Activated B cell treated with CpG ODN at 0.5 μM for 24 hours (primary cell): ENCODE measurements around the gene SLC47A1. TPM values are rescaled to one million over a fixed set of nuclear protein-coding genes. Genes with fewer than 3 reads are reported as not detected.

Experiments used
- ATAC-seq: fragments of 200-7000 bp; cut with Tn5 transposase; one replicate; pipeline ENCODE4 v1.10.0; 2021; ENCODE audit warnings: low read depth, mild to moderate bottlenecking, moderate library complexity
- CTCF ChIA-PET: fragments of 350-600 bp; sonication (Branson Sonifier 250); formaldehyde crosslinking; loops from one replicate; lab custom pipeline; 2021; ENCODE audit warnings: antibody characterized with exemption; lab: Charles Lee
- POLR2A ChIA-PET: fragments of 350-600 bp; sonication (Branson Sonifier 250); formaldehyde crosslinking; loops from one replicate; lab custom pipeline; 2021; ENCODE audit warnings: antibody characterized with exemption; lab: Charles Lee
- DNase-seq: peaks from one replicate; pipeline ENCODE4 v3.0.0; 2022
- H3K27ac Mint-ChIP-seq: one replicate; pipeline ENCODE4 v1.8.0; 2020; ENCODE audit warnings: mixed read lengths
- H3K27me3 Mint-ChIP-seq: one replicate; pipeline ENCODE4 v1.8.0; 2021; ENCODE audit warnings: mixed read lengths
- H3K36me3 Mint-ChIP-seq: one replicate; pipeline ENCODE4 v1.8.0; 2021; ENCODE audit warnings: low read depth, mixed read lengths
- H3K4me1 Mint-ChIP-seq: one replicate; pipeline ENCODE4 v1.8.0; 2021; ENCODE audit warnings: mixed read lengths
- H3K4me3 Mint-ChIP-seq: one replicate; pipeline ENCODE4 v1.8.0; 2020; ENCODE audit warnings: mild to moderate bottlenecking, mixed read lengths
- H3K9me3 Mint-ChIP-seq: one replicate; pipeline ENCODE4 v1.8.0; 2020; ENCODE audit warnings: mixed read lengths
- CTCF ChIP-seq: fragments of 200-600 bp; IDR thresholded peaks from one replicate; pipeline ENCODE4 v1.8.0; 2022; ENCODE audit warnings: antibody characterized with exemption, mild to moderate bottlenecking
- intact Hi-C: fragments of 100-400 bp; cut with micrococcal nuclease; formaldehyde crosslinking; loops from one replicate; pipeline ENCODE4 v1.15.1; 2024
- total RNA-seq: library from RNA; stranded (reverse); gene quantifications from 2 replicates; pipeline ENCODE4 v1.2.3, GENCODE V29; 2022

Gene SLC47A1
- total RNA-seq, 1 donor from 2014 or later = 0.11 TPM

- ATAC-seq (no peak), DNase-seq (no peak)
- ChIA-PET POLR2A (no interaction called here), CTCF (no interaction called here)
- no peaks in the 10 kb centered on the region for H3K36me3 Mint-ChIP-seq
- TF ChIP-seq CTCF = no peak
- intact Hi-C loops = no loop called here
- H3K4me1 Mint-ChIP-seq = peaks cover 3% of the 10 kb centered on the region
- no peaks in the 10 kb centered on the region for H3K9me3 Mint-ChIP-seq
- no peak overlapping the region for H3K27ac Mint-ChIP-seq
- no peak overlapping the region for H3K4me3 Mint-ChIP-seq
- H3K27me3 Mint-ChIP-seq = peaks cover 12% of the 10 kb centered on the region
Measured at GRCh38 chr17:19551591-19552148, 18.0 kb downstream of the SLC47A1 start.

GRCh38 chr17:19553036-19553435 is 19.4 kb downstream of the SLC47A1 start:
- Mint-ChIP-seq H3K9me3 (peaks cover 3% of the 10 kb centered on the region), H3K36me3 (no peaks in the 10 kb centered on the region), H3K4me3 (no peak overlapping the region), H3K27ac (no peak overlapping the region), H3K27me3 (peaks cover 16% of the 10 kb centered on the region), H3K4me1 (no peaks in the 10 kb centered on the region)
- intact Hi-C loops = no loop called here
- DNase-seq = no peak
- ChIA-PET CTCF (no interaction called here), POLR2A (interaction anchor here (0.6 kb wide), 1 partner anchor 76 kb away, joined by 3 read pairs; no protein-coding TSS in a partner anchor)
- ATAC-seq = no peak
- TF ChIP-seq CTCF = no peak

GRCh38 chr17:19554393-19554792 is 20.7 kb downstream of the SLC47A1 start:
- H3K36me3 Mint-ChIP-seq = no peaks in the 10 kb centered on the region
- intact Hi-C loops = no loop called here
- no peak overlapping the region for H3K4me3 Mint-ChIP-seq
- POLR2A ChIA-PET = no interaction called here
- H3K27me3 Mint-ChIP-seq = peaks cover 17% of the 10 kb centered on the region
- CTCF ChIA-PET = no interaction called here
- no peak overlapping the region for H3K27ac Mint-ChIP-seq
- no peak for DNase-seq
- no peak for TF ChIP-seq CTCF
- no peaks in the 10 kb centered on the region for H3K4me1 Mint-ChIP-seq
- peaks cover 6% of the 10 kb centered on the region for H3K9me3 Mint-ChIP-seq
- ATAC-seq = no peak

- no peak for ATAC-seq
Measured at GRCh38 chr17:19555746-19556145, 22.1 kb downstream of the SLC47A1 start.

GRCh38 chr17:19558946-19559345 is 25.3 kb downstream of the SLC47A1 start:
- no peak for TF ChIP-seq CTCF
- CTCF ChIA-PET = no interaction called here
- ATAC-seq (no peak), DNase-seq (no peak)
- Mint-ChIP-seq H3K4me1 (no peaks in the 10 kb centered on the region), H3K27me3 (peaks cover 15% of the 10 kb centered on the region), H3K27ac (no peak overlapping the region), H3K36me3 (no peaks in the 10 kb centered on the region), H3K4me3 (no peak overlapping the region), H3K9me3 (peaks cover 6% of the 10 kb centered on the region)
- POLR2A ChIA-PET = no interaction called here
- intact Hi-C loops = no loop called here

More at GRCh38 chr17:19555746-19556145, 22.1 kb downstream of the SLC47A1 start:
- Mint-ChIP-seq H3K27ac (no peak overlapping the region), H3K27me3 (peaks cover 22% of the 10 kb centered on the region), H3K9me3 (peaks cover 6% of the 10 kb centered on the region), H3K4me1 (no peaks in the 10 kb centered on the region), H3K4me3 (no peak overlapping the region), H3K36me3 (no peaks in the 10 kb centered on the region)
- no peak for DNase-seq
- intact Hi-C loops = no loop called here
- ChIA-PET POLR2A (no interaction called here), CTCF (no interaction called here)
- no peak for TF ChIP-seq CTCF
